HG03442 (cell line): ENCODE measurements around the gene MLC1.

Experiments used
- ATAC-seq: cut with Tn5 transposase; IDR thresholded peaks from one replicate; pipeline ENCODE4 v1.9.1; 2021; ENCODE audit warnings: mild to moderate bottlenecking, moderate library complexity; ENCODE audit not compliant: unreplicated experiment

Gene MLC1

GRCh38 chr22:50078246-50078645 is 7.0 kb downstream of the MLC1 start:
- ATAC-seq, result no peak

- no peak for ATAC-seq
Measured at GRCh38 chr22:50076646-50077535, 8.3 kb downstream of the MLC1 start.

- no peak for ATAC-seq
Measured at GRCh38 chr22:50074551-50075530, 10.4 kb downstream of the MLC1 start.

- ATAC-seq, result no peak
Measured at GRCh38 chr22:50074056-50074455, 11.2 kb downstream of the MLC1 start.

- no peak for ATAC-seq
Measured at GRCh38 chr22:50072714-50073538, 12.3 kb downstream of the MLC1 start.

GRCh38 chr22:50072167-50072555 is 13.1 kb downstream of the MLC1 start:
- ATAC-seq, result no peak

- no peak for ATAC-seq
Measured at GRCh38 chr22:50071432-50072166, 13.6 kb downstream of the MLC1 start.

GRCh38 chr22:50070366-50070765 is 14.9 kb downstream of the MLC1 start:
- no peak for ATAC-seq

- no peak for ATAC-seq
Measured at GRCh38 chr22:50068096-50068495, 17.1 kb downstream of the MLC1 start.

GRCh38 chr22:50067244-50067643 is 18.0 kb downstream of the MLC1 start:
- no peak for ATAC-seq

- ATAC-seq, result no peak
Measured at GRCh38 chr22:50064453-50064852, 20.8 kb downstream of the MLC1 start.

- ATAC-seq, result no peak
Measured at GRCh38 chr22:50063589-50064393, 21.4 kb downstream of the MLC1 start.

GRCh38 chr22:50062509-50063135 is 22.6 kb downstream of the MLC1 start:
- ATAC-seq, result no peak

- no peak for ATAC-seq
Measured at GRCh38 chr22:50061824-50062355, 23.3 kb downstream of the MLC1 start.

GRCh38 chr22:50061141-50061823 is 23.9 kb downstream of the MLC1 start:
- no peak for ATAC-seq

GRCh38 chr22:50060441-50061140 is 24.6 kb downstream of the MLC1 start:
- ATAC-seq, result no peak

- ATAC-seq, result no peak
Measured at GRCh38 chr22:50059881-50060262, 25.4 kb downstream of the MLC1 start.
